ENCODE data around the gene TFCP2.

The TFCP2 gene

GRCh38 chr12:51196547-51196946, 23.6 kb upstream of the TFCP2 start:
- DNase-seq (ENCODE audit: low spot score), result no peak

GRCh38 chr12:51195841-51196240, 22.9 kb upstream of the TFCP2 start:
- no peak for DNase-seq (ENCODE audit: low spot score)

GRCh38 chr12:51192284-51192671, 19.3 kb upstream of the TFCP2 start:
- DNase-seq (ENCODE audit: low spot score), result no peak

- no peak for DNase-seq (ENCODE audit: low spot score)
Observed at GRCh38 chr12:51191516-51192283, 18.8 kb upstream of the TFCP2 start.

- no peak for DNase-seq (ENCODE audit: low spot score)
Observed at GRCh38 chr12:51190820-51191219, 17.9 kb upstream of the TFCP2 start.

- no peak for DNase-seq (ENCODE audit: low spot score)
Observed at GRCh38 chr12:51189790-51190355, 16.9 kb upstream of the TFCP2 start.

- DNase-seq (ENCODE audit: low spot score), result no peak
Observed at GRCh38 chr12:51188359-51189051, 15.6 kb upstream of the TFCP2 start.

- no peak for DNase-seq (ENCODE audit: low spot score)
Observed at GRCh38 chr12:51187370-51187987, 14.5 kb upstream of the TFCP2 start.

GRCh38 chr12:51186465-51187085, 13.6 kb upstream of the TFCP2 start:
- no peak for DNase-seq (ENCODE audit: low spot score)

- no peak for DNase-seq (ENCODE audit: low spot score)
Observed at GRCh38 chr12:51185171-51185717, 12.3 kb upstream of the TFCP2 start.

GRCh38 chr12:51183816-51184215, 10.9 kb upstream of the TFCP2 start:
- no peak for DNase-seq (ENCODE audit: low spot score)

GRCh38 chr12:51183349-51183748, 10.4 kb upstream of the TFCP2 start:
- no peak for DNase-seq (ENCODE audit: low spot score)

GRCh38 chr12:51181558-51181957, 8.6 kb upstream of the TFCP2 start:
- DNase-seq (ENCODE audit: low spot score), result no peak

GRCh38 chr12:51177897-51178296, 5.0 kb upstream of the TFCP2 start:
- DNase-seq (ENCODE audit: low spot score), result no peak

- no peak for DNase-seq (ENCODE audit: low spot score)
Observed at GRCh38 chr12:51174501-51174900, 1.6 kb upstream of the TFCP2 start.

GRCh38 chr12:51171884-51172514, 936 bp downstream of the TFCP2 start:
- no peak for DNase-seq (ENCODE audit: low spot score)

GRCh38 chr12:51163795-51164194, 9.1 kb downstream of the TFCP2 start:
- DNase-seq (ENCODE audit: low spot score), result no peak

- DNase-seq (ENCODE audit: low spot score), result no peak
Observed at GRCh38 chr12:51162217-51162616, 10.7 kb downstream of the TFCP2 start.

- DNase-seq (ENCODE audit: low spot score), result no peak
Observed at GRCh38 chr12:51160814-51161459, 12.0 kb downstream of the TFCP2 start.

- no peak for DNase-seq (ENCODE audit: low spot score)
Observed at GRCh38 chr12:51156245-51156765, 16.6 kb downstream of the TFCP2 start.

- no peak for DNase-seq (ENCODE audit: low spot score)
Observed at GRCh38 chr12:51152953-51153352, 20.0 kb downstream of the TFCP2 start.

All from AG08396 (cell line).